H54 (cell line): ENCODE results near the gene HDAC7.

Experiments
- DNase-seq: peaks from one replicate; pipeline ENCODE4 v3.0.0; 2011; ENCODE audit warnings: low spot score, mixed read lengths; ENCODE audit not compliant: insufficient read length
- FAIRE-seq: peaks from 3 replicates; lab custom pipeline; 2011; peaks lifted over from hg19 to GRCh38; lab: Jason Lieb, UNC
- POLR2A ChIP-seq: IDR thresholded peaks from 2 replicates; pipeline ENCODE4 v1.6.1; 2011; ENCODE audit warnings: low read depth, mild to moderate bottlenecking, low read length

Gene HDAC7

GRCh38 chr12:47832263-47832933 lies 12.7 kb upstream of the HDAC7 start:
- DNase-seq: no peak
- TF ChIP-seq POLR2A: no peak
- no peak for FAIRE-seq

DNA sequence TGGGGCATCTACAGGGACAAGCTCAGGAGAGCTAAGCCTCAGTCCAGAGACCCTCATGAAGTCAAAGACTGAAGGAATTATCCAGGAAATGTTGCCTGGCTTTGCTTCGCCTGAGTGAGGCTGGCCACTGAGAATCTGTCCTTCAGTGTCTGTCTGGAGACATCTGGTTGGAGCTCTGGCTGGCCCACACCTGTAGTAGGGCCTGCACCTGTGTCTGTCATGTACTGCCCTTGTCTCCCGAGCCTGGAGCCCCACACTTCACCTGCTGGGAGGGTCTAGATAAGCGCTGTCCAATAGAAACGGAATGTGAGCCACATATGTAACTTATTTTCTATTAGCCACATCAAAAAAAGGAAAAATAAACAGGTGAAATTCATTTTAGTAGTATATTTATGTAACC lies 9.9 kb upstream of the HDAC7 start:
- DNase-seq (no peak), FAIRE-seq (no peak)

DNA sequence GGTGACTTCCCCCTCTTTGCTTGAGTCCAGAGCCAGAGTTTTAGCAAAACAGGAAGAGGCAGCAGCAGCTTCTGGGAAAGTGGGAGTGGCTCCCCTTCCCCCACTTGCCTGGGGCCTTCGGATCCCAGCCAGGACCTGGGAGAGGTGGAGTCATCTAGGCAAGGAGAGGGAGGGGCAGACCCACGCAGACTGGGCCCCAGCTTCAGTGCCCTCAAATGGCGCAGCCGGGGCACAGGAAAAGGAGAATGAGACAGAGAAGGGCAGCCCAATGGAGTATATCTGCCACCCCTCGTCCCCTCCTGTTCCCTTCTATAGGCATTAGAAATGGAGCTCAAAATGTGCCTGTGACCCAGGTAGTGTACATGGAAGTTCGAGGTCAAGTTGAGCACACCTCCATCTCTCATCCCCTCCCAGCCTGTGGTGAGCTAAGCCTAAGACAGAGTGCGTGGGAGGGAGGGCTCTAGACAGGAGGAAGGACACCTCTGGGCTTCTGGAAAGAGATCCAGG lies 9.3 kb upstream of the HDAC7 start:
- DNase-seq (peak; percentile 64), FAIRE-seq (no peak)
- TF ChIP-seq POLR2A: no peak

More for the DNA sequence above, 9.9 kb upstream of the HDAC7 start:
- no peak for TF ChIP-seq POLR2A

GRCh38 chr12:47828008-47828975 lies 8.6 kb upstream of the HDAC7 start:
- TF ChIP-seq POLR2A: no peak
- FAIRE-seq (no peak), DNase-seq (no peak)

DNA sequence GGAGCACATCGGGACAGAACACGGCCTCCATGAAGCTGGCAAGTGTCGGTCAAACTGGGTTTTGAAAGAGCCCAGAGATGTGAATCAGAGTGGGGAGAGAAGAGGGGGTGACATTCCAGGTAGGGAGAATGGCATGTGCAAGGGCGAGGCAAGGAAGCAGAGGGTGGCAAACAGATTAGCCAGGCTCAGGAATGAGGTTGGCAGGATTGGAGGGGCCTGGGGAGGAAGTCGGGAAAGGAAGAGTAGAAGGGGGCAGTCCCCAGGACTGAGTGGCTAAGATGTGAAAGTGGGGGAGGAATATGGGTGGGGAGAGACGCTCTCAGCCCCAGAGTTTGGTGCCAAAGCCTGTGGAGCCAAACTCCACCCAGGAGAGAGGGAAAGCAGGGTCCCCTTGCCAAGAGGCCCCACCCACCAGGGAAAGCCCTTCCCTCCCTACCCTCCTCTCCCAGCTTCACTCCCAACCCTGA lies 5.5 kb upstream of the HDAC7 start:
- DNase-seq (no peak), FAIRE-seq (no peak)
- no peak for TF ChIP-seq POLR2A

- DNase-seq (no peak), FAIRE-seq (no peak)
These were observed 4.9 kb upstream of the HDAC7 start for GRCh38 chr12:47824635-47825034.

GRCh38 chr12:47824198-47824597 lies 4.5 kb upstream of the HDAC7 start:
- no peak for FAIRE-seq
- no peak for DNase-seq
- no peak for TF ChIP-seq POLR2A

More at GRCh38 chr12:47824635-47825034, 4.9 kb upstream of the HDAC7 start:
- TF ChIP-seq POLR2A: no peak

GRCh38 chr12:47823422-47824086 lies 3.9 kb upstream of the HDAC7 start:
- no peak for TF ChIP-seq POLR2A
- FAIRE-seq: no peak
- DNase-seq: no peak

GRCh38 chr12:47822863-47823262 lies 3.2 kb upstream of the HDAC7 start:
- FAIRE-seq (no peak), DNase-seq (no peak)
- no peak for TF ChIP-seq POLR2A

DNA sequence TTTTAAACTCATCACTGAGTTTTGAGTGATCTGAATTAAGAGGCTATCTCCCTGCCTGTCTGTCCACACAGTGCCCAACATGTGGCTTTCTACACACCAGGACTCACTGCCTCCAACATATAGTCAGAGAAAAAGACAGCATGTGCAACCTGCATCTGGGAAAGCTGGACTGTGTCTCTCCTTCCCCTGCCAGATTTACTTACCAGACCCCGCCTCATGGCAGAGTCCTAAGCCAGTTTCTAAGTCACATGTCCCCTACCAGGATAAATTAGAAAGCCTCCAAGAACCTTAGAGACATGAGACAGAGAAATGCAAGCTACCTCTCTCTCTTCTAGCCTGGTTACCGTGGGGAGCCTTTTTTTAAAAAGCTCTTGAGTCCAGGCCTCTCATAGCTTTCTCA lies 2.7 kb upstream of the HDAC7 start:
- DNase-seq (no peak), FAIRE-seq (no peak)
- no peak for TF ChIP-seq POLR2A

GRCh38 chr12:47821346-47821706 lies 1.6 kb upstream of the HDAC7 start:
- TF ChIP-seq POLR2A: no peak

GRCh38 chr12:47820631-47821345 lies 1.1 kb upstream of the HDAC7 start:
- peak; percentile 37; the same call in 1 of the 2 replicates for TF ChIP-seq POLR2A
- FAIRE-seq (peak; percentile 38), DNase-seq (peak; percentile 98)

More at GRCh38 chr12:47821346-47821706, 1.6 kb upstream of the HDAC7 start:
- FAIRE-seq (no peak), DNase-seq (peak; percentile 48)
